HG03432 (cell line): Measurements from ENCODE around the gene ADCY3.
"Not testable (repeated sequence)": the region's sequence is repeated elsewhere in the genome, so short reads cannot be mapped to it uniquely, and the experiment has no call there.

ENCODE experiments used
- ATAC-seq: cut with Tn5 transposase; IDR thresholded peaks from one replicate; pipeline ENCODE4 v1.9.1; 2021; ENCODE audit warnings: mild to moderate bottlenecking, moderate library complexity; ENCODE audit not compliant: unreplicated experiment

Gene ADCY3

DNA sequence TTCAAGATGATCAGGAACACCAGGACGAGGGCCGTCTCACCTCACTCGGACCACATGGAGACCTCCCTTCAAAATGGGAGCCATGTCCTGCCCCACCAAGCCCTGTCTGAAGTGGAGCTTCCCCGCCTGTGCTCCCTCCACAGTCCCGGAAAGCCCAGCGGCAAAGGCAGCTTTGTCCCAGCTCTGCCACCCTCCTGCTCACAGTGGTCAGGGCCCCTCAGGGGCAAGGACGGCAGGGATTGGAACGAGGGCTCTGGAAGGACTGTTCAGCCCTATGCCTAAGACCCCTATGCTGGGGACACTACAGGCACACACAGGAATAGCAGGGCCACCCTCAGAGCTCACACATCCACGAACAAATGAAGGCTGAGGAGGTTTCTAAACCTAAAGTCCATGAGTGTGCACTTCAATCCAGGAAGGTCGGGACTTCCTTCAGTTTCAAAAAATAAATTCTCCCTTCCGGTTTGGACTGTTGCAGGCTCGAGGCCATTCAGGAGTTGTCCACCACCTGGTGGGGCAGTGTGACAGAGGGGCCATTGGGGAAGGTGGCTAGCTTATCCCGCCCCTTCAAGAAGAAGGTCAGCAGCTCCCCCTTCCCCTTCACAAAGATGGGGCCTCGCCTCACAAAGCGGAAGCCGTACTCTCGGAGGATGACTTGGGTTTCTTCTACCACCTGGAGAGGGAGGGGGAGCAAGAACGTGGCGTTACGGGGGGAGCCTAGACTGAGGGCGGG is 100.4 kb downstream of the ADCY3 start:
- ATAC-seq: no peak

- ATAC-seq: no peak
Measured at GRCh38 chr2:24818721-24819167, 101.3 kb downstream of the ADCY3 start.

GRCh38 chr2:24816884-24817283 is 103.2 kb downstream of the ADCY3 start:
- ATAC-seq: no peak

- no peak for ATAC-seq
Measured at GRCh38 chr2:24816404-24816803, 103.6 kb downstream of the ADCY3 start.

GRCh38 chr2:24815171-24815570 is 104.9 kb downstream of the ADCY3 start:
- no peak for ATAC-seq

- ATAC-seq: no peak
Measured at GRCh38 chr2:24814516-24814915, 105.5 kb downstream of the ADCY3 start.

- ATAC-seq: no peak
Measured at GRCh38 chr2:24813691-24814137, 106.3 kb downstream of the ADCY3 start.

DNA sequence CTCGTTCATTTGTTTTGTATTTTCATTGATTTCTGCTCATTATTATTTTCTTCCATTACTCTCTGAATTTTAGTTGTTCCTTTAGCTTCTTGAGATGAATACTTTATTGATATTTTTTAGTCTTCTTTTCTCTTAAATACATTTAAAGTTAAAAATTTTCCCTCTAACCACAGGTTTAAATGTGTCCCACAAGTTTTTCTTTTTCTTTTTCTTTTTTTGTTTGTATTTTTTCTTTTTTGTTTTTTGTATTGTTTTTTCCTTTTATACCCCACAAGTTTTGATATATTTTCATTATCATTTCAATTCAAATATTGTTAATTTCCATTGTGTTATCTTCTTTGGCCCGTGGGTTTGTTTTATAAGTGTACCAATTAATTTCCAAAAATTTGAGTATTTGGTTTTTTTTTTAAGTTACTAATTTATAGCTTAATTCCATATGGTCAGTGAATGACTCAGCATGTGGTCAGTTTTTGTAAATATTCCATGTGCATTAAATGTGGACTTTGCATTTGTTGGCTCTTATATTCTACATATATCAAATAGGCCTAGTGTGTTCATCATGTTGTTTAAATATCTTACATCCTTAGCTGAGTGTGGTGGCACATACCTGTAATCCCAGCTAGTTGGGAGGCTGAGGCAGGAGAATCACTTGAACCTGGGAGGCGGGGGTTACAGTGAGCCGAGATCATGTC is 110.6 kb downstream of the ADCY3 start:
- no peak for ATAC-seq

DNA sequence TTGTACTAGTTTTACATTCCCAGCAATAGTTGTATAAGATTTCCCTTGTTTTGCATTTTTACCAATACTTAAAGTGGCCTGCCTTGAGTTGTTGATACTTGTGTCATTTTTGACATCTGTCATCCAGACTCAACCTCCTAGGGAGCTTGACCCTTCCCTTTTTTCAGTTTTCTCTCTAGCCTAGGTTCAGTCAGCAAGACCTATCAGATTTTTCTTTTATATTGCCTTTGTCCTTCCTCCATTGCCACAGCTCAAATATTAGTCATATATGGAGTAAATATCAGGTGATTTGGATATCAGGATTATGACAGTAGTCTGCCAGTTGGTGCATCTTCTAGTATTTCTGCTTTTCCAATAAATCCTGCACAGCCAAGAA is 113.4 kb downstream of the ADCY3 start:
- no peak for ATAC-seq

- ATAC-seq: not testable (repeated sequence)
Measured at GRCh38 chr2:24805811-24806660, 114.0 kb downstream of the ADCY3 start.

DNA sequence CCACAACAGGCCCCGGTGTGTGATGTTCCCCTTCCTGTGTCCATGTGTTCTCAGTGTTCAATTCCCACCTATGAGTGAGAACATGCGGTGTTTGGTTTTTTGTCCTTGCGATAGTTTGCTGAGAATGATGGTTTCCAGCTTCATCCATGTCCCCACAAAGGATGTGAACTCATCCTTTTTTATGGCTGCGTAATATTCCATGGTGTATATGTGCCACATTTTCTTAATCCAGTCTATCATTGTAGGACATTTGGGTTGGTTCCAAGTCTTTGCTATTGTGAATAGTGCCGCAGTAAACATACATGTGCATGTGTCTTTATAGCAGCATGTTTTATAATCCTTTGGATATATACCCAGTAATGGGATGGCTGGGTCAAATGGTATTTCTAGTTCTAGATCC is 119.5 kb downstream of the ADCY3 start:
- ATAC-seq: not testable (repeated sequence)

- ATAC-seq: no peak
Measured at GRCh38 chr2:24797644-24798043, 122.4 kb downstream of the ADCY3 start.

DNA sequence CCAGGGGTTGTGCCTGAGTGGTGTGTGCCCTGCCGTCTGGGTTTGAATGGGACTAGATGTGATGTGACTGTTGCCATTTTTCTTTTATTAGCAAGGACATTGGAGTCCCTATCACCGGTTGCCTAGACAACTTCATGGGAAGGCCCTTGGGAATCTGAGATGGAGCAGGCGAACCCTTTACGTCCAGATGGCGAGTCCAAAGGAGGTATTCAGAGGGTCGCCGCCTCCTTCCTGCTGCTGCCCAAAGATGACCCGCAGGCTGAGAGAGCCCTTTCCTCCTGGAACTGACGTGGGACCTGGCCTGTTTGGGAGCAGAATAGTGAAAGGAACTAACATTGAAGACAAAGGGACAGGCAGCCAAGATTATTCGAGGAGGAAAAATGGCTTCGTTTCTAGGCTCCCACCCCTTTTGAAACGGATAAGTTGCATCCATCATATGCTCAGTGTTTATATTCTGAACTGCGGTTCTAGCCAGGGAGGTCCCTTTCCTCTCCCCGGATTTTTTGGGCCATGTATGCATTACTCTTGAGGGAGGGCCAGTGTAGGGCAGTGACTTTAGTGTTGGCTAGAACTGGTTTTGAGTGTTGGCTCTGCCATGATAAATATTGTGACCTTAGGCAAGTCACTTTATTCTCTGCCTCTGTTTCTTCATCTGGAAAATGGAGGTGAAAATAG is 126.1 kb downstream of the ADCY3 start:
- no peak for ATAC-seq

DNA sequence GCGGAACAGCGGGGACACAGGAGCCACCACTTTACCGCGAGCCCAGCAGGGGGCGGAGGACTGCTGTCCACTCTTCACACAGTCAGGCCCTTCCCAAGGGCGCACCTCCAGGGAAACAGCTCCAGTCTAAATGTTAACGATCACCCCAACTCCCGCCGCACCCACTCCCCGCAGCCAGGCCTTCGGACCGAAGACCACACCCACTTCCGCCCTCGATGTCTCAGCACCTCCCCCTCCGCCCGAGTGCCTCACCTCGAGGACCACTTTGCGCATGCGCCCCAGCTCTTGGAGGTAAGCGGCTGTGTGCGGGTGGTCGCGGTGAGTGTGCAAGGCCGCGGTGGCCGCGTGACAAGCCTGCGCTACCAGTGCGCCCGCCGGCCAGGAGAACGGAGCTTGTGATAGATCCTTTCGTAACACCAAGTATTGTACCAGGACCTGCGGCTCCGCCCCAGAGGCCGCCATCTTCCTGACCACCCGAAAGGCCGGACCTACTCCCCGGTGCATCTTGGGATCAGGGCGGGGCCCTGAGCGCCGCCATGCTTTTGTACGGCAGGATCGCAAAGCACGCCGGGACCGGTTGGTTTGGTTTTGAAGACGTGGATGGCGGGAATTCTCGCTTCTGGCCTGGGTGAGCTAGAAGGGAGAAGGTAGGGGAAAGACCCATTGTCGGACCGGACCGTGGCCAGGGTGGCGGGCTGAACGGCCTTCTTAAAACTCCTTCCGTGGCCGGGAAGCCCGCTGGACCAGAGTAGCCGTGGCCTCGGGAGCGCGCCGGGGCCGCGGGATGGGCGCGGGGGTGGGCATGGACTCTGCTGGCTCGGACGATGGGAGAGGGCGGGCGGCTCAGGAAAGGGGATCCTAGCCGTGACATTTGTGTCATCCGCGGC is 126.9 kb downstream of the ADCY3 start, which contains the start of the genes CENPO and PTRHD1:
TSS of gene CENPO (plus strand) at position 552 of the 887 bp plus-strand sequence. CDS start 495 bp downstream, outside the sequence.
TSS of gene PTRHD1 (minus strand) at position 518 of the 887 bp plus-strand sequence. CDS start at position 504, 14 bp downstream.
- peak; percentile 96 for ATAC-seq

GRCh38 chr2:24792542-24792873 is 127.5 kb downstream of the ADCY3 start:
- ATAC-seq: no peak

GRCh38 chr2:24791452-24791851 is 128.6 kb downstream of the ADCY3 start:
- no peak for ATAC-seq

DNA sequence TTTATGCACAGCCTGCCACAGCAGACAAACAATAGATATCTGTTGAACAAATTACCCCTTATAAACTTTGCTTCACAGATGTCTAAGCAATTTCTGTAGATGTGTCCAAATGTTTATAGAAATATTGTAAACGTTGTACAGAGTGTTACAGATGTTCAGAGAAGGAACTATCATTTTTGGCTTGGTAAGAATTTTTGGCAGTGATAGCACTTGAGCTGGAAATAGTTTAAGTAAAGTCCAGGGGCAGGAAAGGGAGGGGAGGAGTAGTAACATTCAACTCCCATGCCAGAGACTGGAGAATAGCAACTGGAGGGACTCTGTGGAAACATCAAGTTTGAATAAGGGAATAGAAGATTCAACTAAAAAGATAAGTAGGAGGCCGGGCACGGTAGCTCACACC is 131.2 kb downstream of the ADCY3 start:
- no peak for ATAC-seq

DNA sequence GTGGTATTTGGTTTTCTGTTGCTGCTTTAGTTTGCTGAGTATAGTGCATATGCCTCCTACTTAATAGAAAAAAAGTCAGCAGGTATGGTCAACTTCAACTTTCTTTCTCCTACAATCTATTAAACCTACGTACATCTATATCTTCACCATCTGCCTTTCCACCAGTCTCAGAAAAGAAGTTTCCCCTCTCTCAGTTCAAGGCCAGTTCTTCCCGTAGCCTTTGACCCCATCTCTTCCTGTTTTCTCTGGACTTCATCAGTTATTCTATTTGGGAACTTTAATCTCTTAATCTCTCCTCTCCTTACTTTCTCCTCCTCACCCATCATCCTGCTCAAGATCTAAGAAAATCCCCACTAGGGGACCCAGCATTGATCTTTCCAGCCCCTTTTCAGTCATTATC is 132.5 kb downstream of the ADCY3 start:
- no peak for ATAC-seq

DNA sequence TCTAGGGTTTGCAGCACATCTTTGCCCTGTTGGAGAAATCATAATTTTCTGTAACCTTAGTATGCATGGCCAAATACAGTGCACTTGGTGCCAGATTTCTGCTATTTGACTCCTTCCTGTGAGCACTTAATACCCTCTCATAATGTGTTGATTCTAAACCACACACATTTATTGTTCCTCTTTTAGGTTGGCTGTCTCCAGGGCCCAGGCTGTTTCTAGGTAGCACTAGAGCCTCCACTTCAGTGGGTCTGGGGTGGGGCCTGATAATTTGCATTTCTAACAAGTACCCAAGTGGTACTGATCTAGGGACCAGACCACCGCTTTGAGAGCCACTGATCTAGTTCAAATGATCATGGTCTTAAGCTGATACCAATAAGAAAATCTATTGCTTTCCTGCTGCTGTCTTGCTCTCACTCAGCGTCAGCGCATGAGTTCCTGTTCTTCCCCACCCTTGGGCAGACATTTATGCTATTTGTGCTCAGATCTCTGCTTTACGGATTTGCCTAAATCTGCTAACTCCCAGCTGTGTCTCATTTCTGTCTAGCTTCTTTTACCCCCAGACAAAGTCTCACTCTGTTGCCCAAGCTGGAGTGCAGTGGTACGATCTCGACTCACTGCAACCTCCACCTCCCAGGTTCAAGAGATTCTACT is 134.2 kb downstream of the ADCY3 start:
- peak; percentile 75 for ATAC-seq
